BLaER1 (cell line): ENCODE measurements around the gene TAP1.
A peak's percentile ranks its signal among the peaks of the same experiment; 100 is the strongest.

Experiments used
- H3K27ac ChIP-seq: shearing (Covaris generic); formaldehyde crosslinking; 2 replicates; pipeline ENCODE4 v1.8.1; 2022
- H3K27me3 ChIP-seq: shearing (Covaris generic); formaldehyde crosslinking; 2 replicates; pipeline ENCODE4 v1.8.1; 2022
- H3K36me3 ChIP-seq: shearing (Covaris generic); formaldehyde crosslinking; 2 replicates; pipeline ENCODE4 v1.8.1; 2022
- H3K4me1 ChIP-seq: shearing (Covaris generic); formaldehyde crosslinking; 2 replicates; pipeline ENCODE4 v1.8.1; 2022
- H3K4me2 ChIP-seq: shearing (Covaris generic); formaldehyde crosslinking; 2 replicates; pipeline ENCODE4 v1.8.1; 2022
- H3K4me3 ChIP-seq: shearing (Covaris generic); formaldehyde crosslinking; 2 replicates; pipeline ENCODE4 v1.8.1; 2022
- H3K9ac ChIP-seq: shearing (Covaris generic); formaldehyde crosslinking; 2 replicates; pipeline ENCODE4 v1.8.1; 2022
- H3K9me3 ChIP-seq: shearing (Covaris generic); formaldehyde crosslinking; 2 replicates; pipeline ENCODE4 v1.8.1; 2022
- H4K20me1 ChIP-seq: shearing (Covaris generic); formaldehyde crosslinking; 2 replicates; pipeline ENCODE4 v1.8.1; 2022
- Cebpa-rat ChIP-seq: shearing (Covaris generic); IDR thresholded peaks from 2 replicates; pipeline ENCODE4 v1.8.1; 2022

The TAP1 gene

DNA sequence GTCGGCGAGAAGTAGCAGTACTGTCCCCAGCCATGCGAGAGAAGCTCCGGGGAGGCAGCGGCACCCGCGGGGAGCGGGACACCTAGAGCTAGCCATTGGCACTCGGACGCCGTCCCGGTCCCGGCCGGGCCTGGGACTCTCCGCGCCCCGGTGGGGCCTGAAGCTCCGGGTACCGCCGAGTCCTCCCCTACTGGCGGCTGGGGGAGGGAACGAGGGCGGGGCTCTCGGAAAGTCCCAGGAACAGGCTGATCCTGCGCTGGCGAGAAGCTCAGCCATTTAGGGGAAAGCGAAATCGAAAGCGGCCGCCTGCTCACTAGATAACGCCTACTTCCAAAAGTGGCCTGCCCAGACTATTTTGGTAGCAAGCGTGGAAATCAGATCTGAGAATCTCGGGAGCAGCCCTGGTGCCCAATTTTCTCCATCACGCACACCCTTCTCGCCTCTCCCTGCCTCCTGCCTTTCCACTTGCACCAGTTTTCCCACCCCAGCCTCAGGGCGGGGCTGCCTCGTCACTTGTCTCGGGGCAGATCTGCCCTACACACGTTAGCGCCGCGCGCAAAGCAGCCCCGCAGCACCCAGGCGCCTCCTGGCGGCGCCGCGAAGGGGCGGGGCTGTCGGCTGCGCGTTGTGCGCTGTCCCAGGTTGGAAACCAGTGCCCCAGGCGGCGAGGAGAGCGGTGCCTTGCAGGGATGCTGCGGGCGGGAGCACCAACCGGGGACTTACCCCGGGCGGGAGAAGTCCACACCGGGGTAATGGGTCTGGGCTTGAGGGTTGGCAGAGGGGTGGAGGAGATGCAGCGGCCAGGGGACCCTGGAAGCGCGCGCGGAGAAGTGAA, at the start of gene TAP1, which contains the start of gene PSMB9:
Gene TAP1 (minus strand): TSS at position 164 of the 835 bp plus-strand sequence. CDS start 68 bp downstream, at position 96.
Gene PSMB9 (plus strand): TSS at position 652 of the 835 bp plus-strand sequence. CDS start 38 bp downstream, at position 690.
- Histone ChIP-seq H3K9ac (peak within 1 kb of the TSS; percentile 91), H3K27ac (peak within 1 kb of the TSS; percentile 90), H3K36me3 (peaks cover 55% of the 10 kb centered on the region), H3K4me2 (peak within 1 kb of the TSS; percentile 93), H4K20me1 (no peaks in the 10 kb centered on the region; the same call in 1 of the 2 replicates), H3K4me3 (peak within 1 kb of the TSS; percentile 93), H3K9me3 (no peaks in the 10 kb centered on the region), H3K27me3 (no peaks in the 10 kb centered on the region), H3K4me1 (peaks cover 43% of the 10 kb centered on the region)
- TF ChIP-seq Cebpa-rat = no peak

GRCh38 chr6:32895006-32895345, 41.5 kb upstream of the TAP1 start:
- H3K9me3 ChIP-seq = no peaks in the 10 kb centered on the region
- H3K27ac ChIP-seq = peak overlapping the region; percentile 86
- peak overlapping the region; percentile 85 for H3K4me3 ChIP-seq
- H3K4me1 ChIP-seq = peaks cover 43% of the 10 kb centered on the region
- H3K9ac ChIP-seq = peak overlapping the region; percentile 88
- H4K20me1 ChIP-seq = peaks cover 16% of the 10 kb centered on the region; the same call in 1 of the 2 replicates
- no peak for TF ChIP-seq Cebpa-rat
- H3K36me3 ChIP-seq = no peaks in the 10 kb centered on the region
- H3K27me3 ChIP-seq = no peaks in the 10 kb centered on the region
- peak overlapping the region; percentile 96 for H3K4me2 ChIP-seq

DNA sequence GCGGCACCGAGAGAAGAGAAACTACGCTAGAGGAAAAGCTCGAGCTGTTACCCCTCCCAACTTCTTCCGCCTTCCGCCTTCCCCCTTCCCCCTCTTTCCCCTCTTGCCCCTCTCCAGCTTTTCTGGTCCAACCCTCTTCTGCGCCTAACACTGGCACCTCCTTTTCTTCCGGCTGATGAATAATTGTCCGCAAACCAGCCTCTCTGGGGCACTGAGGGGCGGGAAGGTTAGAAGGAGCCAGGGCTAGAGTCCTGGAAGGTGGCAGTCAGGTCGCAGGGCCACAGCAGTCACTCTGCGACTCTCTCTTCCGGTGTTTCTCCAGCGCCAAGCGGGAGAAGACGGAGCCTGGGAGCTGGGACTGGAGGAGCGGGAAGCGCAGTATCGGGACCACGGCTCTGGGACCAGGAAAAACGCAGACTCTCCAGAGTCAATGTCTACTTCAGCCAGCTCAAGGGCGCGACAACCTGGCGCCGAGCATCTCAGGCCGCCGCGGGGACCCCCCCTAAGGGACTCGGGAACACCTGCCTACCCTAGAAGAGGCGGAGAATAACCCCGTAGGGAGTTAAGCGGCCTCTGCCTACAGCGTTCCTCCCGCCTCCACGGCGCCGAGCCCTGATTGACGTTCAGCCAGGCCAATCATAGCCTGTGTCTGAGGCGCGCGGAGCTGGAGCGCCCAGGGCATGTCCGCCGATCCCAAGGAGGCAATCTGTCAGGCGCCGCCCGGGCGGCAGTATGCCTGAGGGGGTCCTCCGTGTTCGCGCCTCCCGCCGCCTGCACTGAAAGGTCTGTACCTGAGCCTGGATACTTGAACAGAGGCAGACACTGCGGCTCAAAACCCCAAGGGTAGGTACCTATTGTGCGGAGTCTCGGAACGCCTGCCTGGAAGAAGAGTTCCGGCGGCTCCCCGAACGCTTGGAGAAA, 40.8 kb upstream of the TAP1 start:
- Histone ChIP-seq H3K4me2 (peak overlapping the region; percentile 96), H3K36me3 (no peaks in the 10 kb centered on the region), H4K20me1 (peaks cover 16% of the 10 kb centered on the region; the same call in 1 of the 2 replicates), H3K9me3 (no peaks in the 10 kb centered on the region), H3K27ac (peak overlapping the region; percentile 86), H3K9ac (peak overlapping the region; percentile 88), H3K27me3 (no peaks in the 10 kb centered on the region), H3K4me3 (peak overlapping the region; percentile 85), H3K4me1 (peaks cover 43% of the 10 kb centered on the region)
- TF ChIP-seq Cebpa-rat = no peak

DNA sequence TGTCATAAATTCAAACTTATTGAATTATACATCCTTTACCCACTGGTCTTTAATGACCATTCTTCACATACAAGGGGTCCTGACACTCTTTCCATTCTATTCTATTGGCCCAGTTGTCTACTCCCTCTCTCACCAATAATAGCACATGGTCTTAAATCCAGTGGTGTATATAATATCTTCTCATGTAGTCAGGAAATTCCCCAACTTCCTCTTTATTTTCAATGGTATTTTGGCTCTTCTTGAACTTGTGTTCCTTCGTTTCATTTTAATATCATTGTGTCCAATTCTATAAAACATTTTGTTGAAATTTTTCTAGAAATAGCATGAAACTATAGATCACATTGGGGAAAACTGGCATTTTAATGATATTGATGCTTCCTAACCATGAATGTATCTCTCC, 37.3 kb upstream of the TAP1 start:
- H3K27ac ChIP-seq = no peak overlapping the region
- no peak overlapping the region for H3K4me3 ChIP-seq
- TF ChIP-seq Cebpa-rat = no peak
- H3K9ac ChIP-seq = no peak overlapping the region
- no peaks in the 10 kb centered on the region for H3K9me3 ChIP-seq
- no peak overlapping the region for H3K4me2 ChIP-seq
- H4K20me1 ChIP-seq = 0 out of 2 replicates have a peak, but pooled peaks cover 6% of the 10 kb centered on the region
- H3K27me3 ChIP-seq = no peaks in the 10 kb centered on the region
- H3K36me3 ChIP-seq = no peaks in the 10 kb centered on the region
- peaks cover 22% of the 10 kb centered on the region for H3K4me1 ChIP-seq

DNA sequence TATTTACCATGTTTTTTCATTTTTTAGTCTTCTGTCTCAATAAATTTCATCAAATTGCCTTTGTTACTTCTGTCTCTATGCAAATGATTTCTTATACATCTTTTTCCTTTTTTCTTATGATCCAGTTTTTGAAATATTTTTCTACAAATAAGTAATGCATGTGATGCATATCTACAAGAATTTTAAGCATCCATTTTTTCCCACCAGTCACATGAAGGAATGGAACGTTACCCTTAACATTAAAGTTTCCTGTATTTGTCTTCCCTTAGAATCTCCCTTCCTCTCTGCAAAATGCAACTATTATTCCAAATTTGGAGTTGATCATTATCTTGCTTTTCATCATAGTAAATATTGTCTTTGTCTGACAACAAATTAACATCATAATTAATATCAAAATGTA, 36.0 kb upstream of the TAP1 start:
- Histone ChIP-seq H3K9me3 (no peaks in the 10 kb centered on the region), H3K9ac (no peak overlapping the region), H3K4me2 (no peak overlapping the region), H4K20me1 (no peaks in the 10 kb centered on the region), H3K36me3 (no peaks in the 10 kb centered on the region), H3K4me3 (no peak overlapping the region), H3K27me3 (no peaks in the 10 kb centered on the region), H3K27ac (no peak overlapping the region), H3K4me1 (peaks cover 13% of the 10 kb centered on the region)
- no peak for TF ChIP-seq Cebpa-rat

GRCh38 chr6:32888576-32888975, 35.1 kb upstream of the TAP1 start:
- Histone ChIP-seq H4K20me1 (no peaks in the 10 kb centered on the region), H3K9ac (no peak overlapping the region), H3K36me3 (no peaks in the 10 kb centered on the region), H3K27me3 (no peaks in the 10 kb centered on the region), H3K4me1 (peaks cover 18% of the 10 kb centered on the region), H3K4me2 (no peak overlapping the region), H3K4me3 (no peak overlapping the region), H3K9me3 (no peaks in the 10 kb centered on the region), H3K27ac (no peak overlapping the region)
- TF ChIP-seq Cebpa-rat = no peak

DNA sequence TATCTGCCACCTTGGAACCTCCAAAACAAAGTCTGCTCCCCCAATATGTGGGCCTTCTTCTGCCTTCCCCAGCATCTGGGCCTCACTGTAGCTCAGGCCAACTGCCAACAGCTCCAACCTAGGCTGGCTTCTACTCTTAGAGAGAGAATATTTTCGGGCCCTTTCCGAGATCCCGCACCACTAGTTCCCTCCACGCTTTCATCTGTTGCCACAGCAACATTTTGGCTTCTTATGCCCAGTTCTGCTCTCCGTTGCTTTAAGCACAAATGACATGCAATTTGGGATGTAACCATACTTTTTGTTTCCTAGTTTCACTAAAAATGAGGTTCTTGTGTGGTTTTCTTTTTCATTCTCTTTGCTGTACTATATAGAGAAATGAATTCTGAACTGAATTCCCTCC, 34.1 kb upstream of the TAP1 start:
- no peak overlapping the region for H3K4me3 ChIP-seq
- H3K4me2 ChIP-seq = no peak overlapping the region
- H3K9me3 ChIP-seq = no peaks in the 10 kb centered on the region
- no peak for TF ChIP-seq Cebpa-rat
- H3K27me3 ChIP-seq = no peaks in the 10 kb centered on the region
- H4K20me1 ChIP-seq = no peaks in the 10 kb centered on the region
- peaks cover 17% of the 10 kb centered on the region for H3K4me1 ChIP-seq
- H3K9ac ChIP-seq = no peak overlapping the region
- no peaks in the 10 kb centered on the region for H3K36me3 ChIP-seq
- H3K27ac ChIP-seq = no peak overlapping the region

DNA sequence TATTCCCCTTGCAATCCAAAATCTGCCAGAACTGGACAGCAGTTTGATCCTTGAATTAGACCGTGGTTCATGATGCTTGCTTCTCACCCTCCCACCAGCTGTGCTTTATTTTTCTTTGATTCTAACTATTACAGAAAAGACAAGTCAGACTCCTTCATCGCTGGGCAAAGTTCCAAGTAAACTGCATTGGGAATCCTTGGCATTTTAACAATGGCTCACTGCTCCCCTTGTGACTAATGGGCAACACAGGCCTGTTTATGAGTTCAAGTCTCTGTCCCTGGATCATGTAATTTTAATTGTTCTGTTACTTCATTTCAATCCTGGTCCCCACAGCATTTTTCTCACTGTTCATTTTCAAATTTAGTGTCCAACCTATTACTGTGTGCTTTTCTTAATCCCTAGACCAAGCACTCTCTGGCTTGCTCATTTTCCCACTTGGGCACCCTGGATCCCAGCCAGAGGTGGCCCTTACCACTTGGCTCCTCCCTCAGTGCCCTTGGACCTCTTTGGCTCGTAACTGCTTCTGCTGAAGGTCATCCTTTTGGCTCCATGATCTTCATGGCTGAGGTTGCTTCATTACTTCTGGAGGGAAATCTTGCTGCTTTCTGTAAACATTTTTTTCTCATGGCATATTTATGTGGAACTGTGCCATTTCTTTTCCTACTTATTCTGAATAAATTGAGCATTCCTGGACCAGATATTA, 33.3 kb upstream of the TAP1 start:
- H3K27ac ChIP-seq = no peak overlapping the region
- no peaks in the 10 kb centered on the region for H3K36me3 ChIP-seq
- H3K9me3 ChIP-seq = no peaks in the 10 kb centered on the region
- no peaks in the 10 kb centered on the region for H3K27me3 ChIP-seq
- no peak overlapping the region for H3K4me2 ChIP-seq
- TF ChIP-seq Cebpa-rat = no peak
- H3K4me1 ChIP-seq = peaks cover 17% of the 10 kb centered on the region
- no peak overlapping the region for H3K4me3 ChIP-seq
- H3K9ac ChIP-seq = no peak overlapping the region
- H4K20me1 ChIP-seq = no peaks in the 10 kb centered on the region

DNA sequence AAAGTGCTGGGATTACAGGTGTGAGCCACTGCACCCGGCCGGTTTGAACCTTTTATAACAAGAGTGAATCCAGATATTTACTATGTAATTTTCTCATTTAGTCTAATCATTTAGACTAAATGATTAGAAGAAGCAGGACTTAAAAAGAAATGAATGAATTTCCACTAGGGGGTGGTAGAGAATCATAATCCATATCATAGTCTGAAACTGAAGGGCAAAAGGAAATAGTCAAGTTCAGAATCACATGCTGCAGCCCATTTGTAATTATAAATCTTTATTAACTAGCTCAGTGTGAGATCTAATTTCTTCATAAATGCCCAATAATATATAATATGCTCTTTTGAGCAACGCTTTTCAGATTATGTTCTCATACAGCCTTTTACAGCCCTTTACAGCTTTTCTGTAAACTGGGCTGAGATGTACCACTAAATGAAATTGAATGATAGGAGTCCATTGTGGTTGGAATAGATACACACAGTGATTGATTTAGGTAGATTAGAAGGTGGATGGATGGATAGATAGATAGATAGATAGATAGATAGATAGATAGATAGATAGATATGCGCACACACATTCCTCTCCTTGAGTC, 32.3 kb upstream of the TAP1 start:
- H3K36me3 ChIP-seq = no peaks in the 10 kb centered on the region
- TF ChIP-seq Cebpa-rat = no peak
- no peak overlapping the region for H3K9ac ChIP-seq
- H3K4me1 ChIP-seq = peaks cover 13% of the 10 kb centered on the region
- H3K4me3 ChIP-seq = no peak overlapping the region
- no peaks in the 10 kb centered on the region for H4K20me1 ChIP-seq
- no peak overlapping the region for H3K4me2 ChIP-seq
- no peaks in the 10 kb centered on the region for H3K27me3 ChIP-seq
- H3K9me3 ChIP-seq = no peaks in the 10 kb centered on the region
- no peak overlapping the region for H3K27ac ChIP-seq
